Prostate gland (tissue), 2 donors: ENCODE results near the gene CRISPLD2. TPM values are rescaled to one million over a fixed set of nuclear protein-coding genes. Genes with fewer than 3 reads are reported as not detected.

Experiments used
- DNase-seq: peaks from one replicate; pipeline ENCODE4 v3.0.0-alpha.2; 2019; ENCODE audit warnings: low spot score
- H3K27ac ChIP-seq, 2 donors: fragments of 200-600 bp; sonication (generic); 2 replicates each; pipeline ENCODE4 v1.5.1; 2017 to 2019
- H3K27me3 ChIP-seq: fragments of 200-600 bp; sonication (generic); replicated peaks from 2 replicates; pipeline ENCODE4 v1.5.1; 2019; ENCODE audit not compliant: insufficient read depth
- H3K36me3 ChIP-seq, 2 donors: fragments of 200-600 bp; sonication (generic); 1 replicate in 1 of 2; 2 replicates in 1 of 2; pipeline versions ENCODE4 v1.5.1 to v1.8.1; 2017 to 2019
- H3K4me1 ChIP-seq: fragments of 200-600 bp; sonication (generic); replicated peaks from 2 replicates; pipeline ENCODE4 v1.5.1; 2019
- H3K4me3 ChIP-seq, 2 donors: fragments of 200-600 bp; sonication (generic); 2 replicates each; pipeline ENCODE4 v1.5.1; 2017 to 2019
- H3K9me3 ChIP-seq: fragments of 200-600 bp; sonication (generic); 2 replicates; pipeline ENCODE4 v1.5.1; 2017
- POLR2A ChIP-seq: fragments of 450-650 bp; IDR thresholded peaks from one replicate; pipeline ENCODE4 v1.6.1; 2016; ENCODE audit warnings: antibody characterized with exemption, mild to moderate bottlenecking
- POLR2AphosphoS5 ChIP-seq: sonication (generic); formaldehyde crosslinking; IDR thresholded peaks from one replicate; pipeline ENCODE4 v1.6.1; 2017; ENCODE audit warnings: antibody characterized with exemption
- WGBS: methylation state at CpG from one replicate; pipeline ENCODE4 v1.1.5; 2018; 5-methylcytosine and 5-hydroxymethylcytosine counted together
- intact Hi-C: fragments of 100-400 bp; cut with DNase I; formaldehyde crosslinking; loops from one replicate; pipeline ENCODE4 v1.14.2; 2022
- total RNA-seq, 2 donors: library from RNA; depleted of rRNA; stranded (reverse); fragments of >200 nt; gene quantifications; one replicate each; pipeline ENCODE4 v1.1.0, GENCODE V29; 2016
- TF ChIP-seq, protein P1 (sequence below), 4 experiments: fragments of 200-600 bp in 2 of 4; fragments of 450-650 bp in 2 of 4; sonication (generic) in 2 of 4; IDR thresholded peaks; 1 replicate in 3 of 4; 2 replicates in 1 of 4; pipeline ENCODE4 v1.5.1; 2016 to 2019; ENCODE audit warnings: antibody characterized with exemption in 4 of 4, mild to moderate bottlenecking in 2 of 4, moderate library complexity in 2 of 4

The CRISPLD2 gene
- total RNA-seq, 2 donors from 2014 or later, result 186 to 226 TPM

DNA sequence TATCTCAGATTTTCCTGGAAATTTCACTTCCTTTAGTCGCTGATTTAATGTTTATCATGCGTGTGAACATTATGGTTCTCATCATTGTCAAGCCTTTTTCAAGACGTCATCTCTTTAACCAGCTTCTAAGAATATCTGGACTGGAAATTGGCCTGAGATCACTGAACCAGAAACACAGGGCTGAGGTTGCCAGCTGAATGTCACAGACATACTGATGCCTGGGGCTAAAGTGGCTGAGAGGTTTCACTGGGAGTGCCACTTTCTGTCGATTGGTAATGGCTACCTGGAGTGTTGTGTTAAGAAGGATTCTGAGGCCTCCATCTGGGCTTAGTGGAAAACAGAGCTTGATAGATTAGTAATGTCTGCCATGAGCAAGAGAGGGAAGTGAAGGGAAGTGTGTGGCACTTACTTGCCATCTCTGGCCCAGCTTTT lies 54.2 kb downstream of the CRISPLD2 start:
- intact Hi-C loops, result no loop called here
- peaks cover 0 to 7% of the 10 kb centered on the region in 2 donors for H3K36me3 ChIP-seq
- no peaks in the 10 kb centered on the region for H3K4me1 ChIP-seq
- 47% methylated on average over 4 of the region's 4 CpGs for WGBS
- no peak overlapping the region for H3K4me3 ChIP-seq
- peak overlapping the region in 1 of 2 donors; percentile 34 for H3K27ac ChIP-seq
- no peaks in the 10 kb centered on the region for H3K9me3 ChIP-seq
- TF ChIP-seq POLR2A, result no peak
- TF ChIP-seq, protein P1, sequence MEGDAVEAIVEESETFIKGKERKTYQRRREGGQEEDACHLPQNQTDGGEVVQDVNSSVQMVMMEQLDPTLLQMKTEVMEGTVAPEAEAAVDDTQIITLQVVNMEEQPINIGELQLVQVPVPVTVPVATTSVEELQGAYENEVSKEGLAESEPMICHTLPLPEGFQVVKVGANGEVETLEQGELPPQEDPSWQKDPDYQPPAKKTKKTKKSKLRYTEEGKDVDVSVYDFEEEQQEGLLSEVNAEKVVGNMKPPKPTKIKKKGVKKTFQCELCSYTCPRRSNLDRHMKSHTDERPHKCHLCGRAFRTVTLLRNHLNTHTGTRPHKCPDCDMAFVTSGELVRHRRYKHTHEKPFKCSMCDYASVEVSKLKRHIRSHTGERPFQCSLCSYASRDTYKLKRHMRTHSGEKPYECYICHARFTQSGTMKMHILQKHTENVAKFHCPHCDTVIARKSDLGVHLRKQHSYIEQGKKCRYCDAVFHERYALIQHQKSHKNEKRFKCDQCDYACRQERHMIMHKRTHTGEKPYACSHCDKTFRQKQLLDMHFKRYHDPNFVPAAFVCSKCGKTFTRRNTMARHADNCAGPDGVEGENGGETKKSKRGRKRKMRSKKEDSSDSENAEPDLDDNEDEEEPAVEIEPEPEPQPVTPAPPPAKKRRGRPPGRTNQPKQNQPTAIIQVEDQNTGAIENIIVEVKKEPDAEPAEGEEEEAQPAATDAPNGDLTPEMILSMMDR (IDR thresholded peaks at IDR 0.05), result no peak
- TF ChIP-seq POLR2AphosphoS5, result no peak
- DNase-seq, result no peak
- H3K27me3 ChIP-seq, result no peaks in the 10 kb centered on the region

DNA sequence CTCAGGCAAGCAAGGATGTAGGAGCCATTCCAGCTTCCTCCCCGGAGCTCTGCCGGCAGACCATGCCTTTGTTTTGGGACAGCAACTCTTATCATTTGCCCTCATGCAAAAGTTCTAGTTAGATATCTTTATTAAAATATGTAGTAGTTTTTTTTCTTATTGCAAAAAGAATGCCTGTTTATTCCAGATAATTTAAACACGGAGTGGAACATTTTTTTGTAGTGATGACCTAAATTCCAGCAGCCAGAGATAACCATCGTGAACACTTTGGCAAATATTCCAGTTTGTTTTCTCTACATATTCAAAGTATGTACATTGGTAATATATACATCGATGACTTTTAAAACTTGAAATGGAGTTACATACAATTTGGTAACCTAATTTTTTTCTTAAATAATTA lies 54.8 kb downstream of the CRISPLD2 start:
- H3K27ac ChIP-seq, result no peak overlapping the region
- peaks cover 0 to 7% of the 10 kb centered on the region in 2 donors for H3K36me3 ChIP-seq

DNA sequence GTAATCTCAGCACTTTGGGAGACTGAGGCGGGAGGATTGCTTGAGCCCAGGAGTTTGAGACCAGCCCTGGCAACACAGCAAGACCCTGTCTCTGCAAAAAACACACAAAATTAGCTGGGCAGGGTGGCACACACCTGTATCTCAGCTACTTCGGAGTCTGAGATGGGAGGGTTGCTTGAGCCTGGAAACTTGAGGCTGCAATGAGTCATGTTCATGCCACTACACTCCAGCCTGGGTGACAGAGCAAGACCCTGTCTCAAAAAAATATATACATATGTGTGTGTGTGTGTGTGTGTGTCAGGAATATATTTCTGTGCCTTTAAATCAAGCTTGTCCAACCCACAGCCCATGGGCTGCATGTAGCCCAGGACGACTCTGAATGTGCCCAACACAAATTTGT lies 55.2 kb downstream of the CRISPLD2 start:
- Histone ChIP-seq H3K4me1 (no peaks in the 10 kb centered on the region), H3K27ac (no peak overlapping the region), H3K9me3 (no peaks in the 10 kb centered on the region), H3K4me3 (no peak overlapping the region), H3K27me3 (no peaks in the 10 kb centered on the region), H3K36me3 (peaks cover 0 to 7% of the 10 kb centered on the region in 2 donors)
- WGBS, result 81% methylated on average over 3 of the region's 3 CpGs
- DNase-seq, result no peak
- intact Hi-C loops, result no loop called here
- no peak for TF ChIP-seq POLR2A

More for the DNA sequence above, 54.8 kb downstream of the CRISPLD2 start:
- Histone ChIP-seq H3K4me1 (no peaks in the 10 kb centered on the region), H3K4me3 (no peak overlapping the region), H3K27me3 (no peaks in the 10 kb centered on the region), H3K9me3 (no peaks in the 10 kb centered on the region)
- no peak for TF ChIP-seq POLR2A
- no peak for TF ChIP-seq POLR2AphosphoS5
- TF ChIP-seq, protein P1 (IDR thresholded peaks at IDR 0.05), result no peak
- intact Hi-C loops, result no loop called here
- WGBS, result 67% methylated on average over 5 of the region's 5 CpGs
- DNase-seq, result no peak

DNA sequence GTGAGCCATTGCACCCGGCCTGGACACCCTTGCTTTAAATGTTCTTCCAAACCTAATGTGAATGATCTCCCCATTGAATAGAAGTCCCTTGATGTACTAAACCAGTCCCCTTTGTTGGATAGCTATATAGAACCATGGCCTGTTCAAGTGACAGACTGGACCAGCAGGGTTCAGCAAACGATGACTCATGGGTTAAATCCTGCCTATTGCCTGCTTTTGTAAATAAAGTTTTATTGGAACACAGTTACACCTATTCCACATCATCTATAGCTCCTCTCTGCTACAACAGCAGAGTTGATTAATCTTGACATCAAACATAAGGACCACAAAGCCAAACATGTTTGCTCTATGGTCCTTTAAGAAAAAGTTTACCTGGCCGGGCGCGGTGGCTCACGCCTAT lies 56.1 kb downstream of the CRISPLD2 start:
- TF ChIP-seq, protein P1 (IDR thresholded peaks at IDR 0.05), result no peak
- TF ChIP-seq POLR2AphosphoS5, result no peak
- TF ChIP-seq POLR2A, result no peak
- Histone ChIP-seq H3K4me3 (no peak overlapping the region), H3K4me1 (no peaks in the 10 kb centered on the region), H3K9me3 (no peaks in the 10 kb centered on the region), H3K27ac (no peak overlapping the region), H3K27me3 (no peaks in the 10 kb centered on the region), H3K36me3 (peaks cover 0 to 7% of the 10 kb centered on the region in 2 donors)
- 96% methylated on average over 6 of the region's 6 CpGs for WGBS
- intact Hi-C loops, result no loop called here
- DNase-seq, result no peak

DNA sequence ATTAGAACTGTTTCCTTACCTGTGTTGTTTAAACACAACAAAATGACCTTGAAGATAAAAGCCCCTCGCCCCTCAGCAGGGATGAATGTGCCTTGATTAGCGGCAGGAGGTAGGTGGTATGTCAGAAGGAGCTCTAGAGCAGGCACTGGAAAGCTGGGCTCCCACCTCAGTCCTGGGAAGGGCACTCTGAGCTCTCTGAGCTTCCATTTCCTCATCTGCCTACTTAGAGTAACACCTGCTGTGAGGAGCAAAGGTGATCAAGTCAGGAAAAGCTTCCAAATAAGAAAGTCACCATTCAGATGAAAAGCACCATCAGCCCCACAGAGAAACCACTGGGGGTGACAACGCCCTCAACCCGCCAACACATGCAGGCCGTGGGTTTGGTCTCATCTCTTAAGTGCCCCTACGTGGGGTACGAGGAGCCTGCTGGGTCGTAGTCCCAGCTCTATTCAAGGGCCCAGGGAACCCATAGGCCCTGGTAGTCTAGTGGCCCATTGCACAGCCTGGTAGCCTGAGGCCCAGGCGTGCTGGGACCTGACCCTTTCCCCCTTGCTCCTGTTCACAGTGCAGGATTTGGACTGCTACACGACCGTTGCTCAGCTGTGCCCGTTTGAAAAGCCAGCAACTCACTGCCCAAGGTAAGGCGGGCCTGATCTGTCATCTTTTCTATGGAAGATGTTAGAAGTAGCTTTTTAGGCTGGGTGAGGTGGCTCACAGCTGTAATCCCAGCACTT lies 57.3 kb downstream of the CRISPLD2 start:
- Histone ChIP-seq H3K36me3 (peaks cover 0 to 7% of the 10 kb centered on the region in 2 donors), H3K9me3 (no peaks in the 10 kb centered on the region), H3K27ac (no peak overlapping the region), H3K27me3 (no peaks in the 10 kb centered on the region), H3K4me3 (no peak overlapping the region), H3K4me1 (no peaks in the 10 kb centered on the region)
- DNase-seq, result no peak
- TF ChIP-seq POLR2A, result no peak
- TF ChIP-seq, protein P1 (IDR thresholded peaks at IDR 0.05), result no peak
- TF ChIP-seq POLR2AphosphoS5, result no peak
- intact Hi-C loops, result no loop called here
- WGBS, result 84% methylated on average over 12 of the region's 13 CpGs
